Glutamatergic neuron (in vitro differentiated cells): Measurements from ENCODE around the gene THEM4. TPM values are rescaled to one million over a fixed set of nuclear protein-coding genes. Genes with fewer than 3 reads are reported as not detected.

ENCODE experiments used
- DNase-seq: peaks from one replicate; pipeline ENCODE4 v3.0.0; 2022
- H3K27ac Mint-ChIP-seq: one replicate; pipeline ENCODE4 v1.8.0; 2020; ENCODE audit warnings: mild to moderate bottlenecking, mixed read lengths, inconsistent platforms; ENCODE audit not compliant: unreplicated experiment
- H3K27me3 Mint-ChIP-seq: one replicate; pipeline ENCODE4 v1.8.0; 2020; ENCODE audit warnings: mild to moderate bottlenecking, moderate library complexity, mixed read lengths, inconsistent platforms; ENCODE audit not compliant: unreplicated experiment
- H3K36me3 Mint-ChIP-seq: one replicate; pipeline ENCODE4 v1.8.0; 2020; ENCODE audit warnings: mild to moderate bottlenecking, mixed read lengths, inconsistent platforms; ENCODE audit not compliant: unreplicated experiment
- H3K4me1 Mint-ChIP-seq: one replicate; pipeline ENCODE4 v1.8.0; 2020; ENCODE audit warnings: mild to moderate bottlenecking, low read depth, mixed read lengths, inconsistent platforms; ENCODE audit not compliant: unreplicated experiment
- H3K4me3 Mint-ChIP-seq: one replicate; pipeline ENCODE4 v1.8.0; 2020; ENCODE audit warnings: mild to moderate bottlenecking, mixed read lengths, inconsistent platforms; ENCODE audit not compliant: unreplicated experiment
- H3K9me3 Mint-ChIP-seq: one replicate; pipeline ENCODE4 v1.8.0; 2020; ENCODE audit warnings: mild to moderate bottlenecking, moderate library complexity, mixed read lengths, inconsistent platforms; ENCODE audit not compliant: unreplicated experiment
- CTCF ChIP-seq: fragments of 200-600 bp; sonication (generic); IDR thresholded peaks from one replicate; pipeline ENCODE4 v1.5.0; 2021; ENCODE audit not compliant: partially characterized antibody, unreplicated experiment
- total RNA-seq: library from RNA; stranded (reverse); fragmentation: NEBNext Ultra II Directional; extraction: Animal tissue kit (Norgen Biotek cat#: 25700); gene quantifications from one replicate; pipeline ENCODE4 v1.2.1, GENCODE V29; 2021; ENCODE audit not compliant: unreplicated experiment

THEM4 gene
- total RNA-seq, 1 donor from 2014 or later: 15.5 TPM

- no peaks in the 10 kb centered on the region for H3K27me3 Mint-ChIP-seq
- H3K9me3 Mint-ChIP-seq: no peaks in the 10 kb centered on the region
- TF ChIP-seq CTCF: no peak
- no peak overlapping the region for H3K27ac Mint-ChIP-seq
- H3K4me1 Mint-ChIP-seq: no peaks in the 10 kb centered on the region
- no peaks in the 10 kb centered on the region for H3K36me3 Mint-ChIP-seq
- no peak overlapping the region for H3K4me3 Mint-ChIP-seq
- DNase-seq: no peak
These were observed 43.5 kb upstream of the THEM4 start for GRCh38 chr1:151952811-151953210.

GRCh38 chr1:151949371-151950193 is 40.3 kb upstream of the THEM4 start:
- Mint-ChIP-seq H3K4me1 (peaks cover 7% of the 10 kb centered on the region), H3K27me3 (no peaks in the 10 kb centered on the region), H3K27ac (no peak overlapping the region), H3K36me3 (no peaks in the 10 kb centered on the region), H3K4me3 (no peak overlapping the region), H3K9me3 (no peaks in the 10 kb centered on the region)
- DNase-seq: no peak
- no peak for TF ChIP-seq CTCF

GRCh38 chr1:151948506-151948905 is 39.2 kb upstream of the THEM4 start:
- H3K27ac Mint-ChIP-seq: no peak overlapping the region
- no peak overlapping the region for H3K4me3 Mint-ChIP-seq
- H3K9me3 Mint-ChIP-seq: no peaks in the 10 kb centered on the region
- H3K4me1 Mint-ChIP-seq: peaks cover 7% of the 10 kb centered on the region
- TF ChIP-seq CTCF: no peak
- H3K27me3 Mint-ChIP-seq: no peaks in the 10 kb centered on the region
- DNase-seq: no peak
- H3K36me3 Mint-ChIP-seq: no peaks in the 10 kb centered on the region

GRCh38 chr1:151947140-151947539 is 37.8 kb upstream of the THEM4 start:
- no peak overlapping the region for H3K27ac Mint-ChIP-seq
- DNase-seq: no peak
- TF ChIP-seq CTCF: no peak
- H3K27me3 Mint-ChIP-seq: no peaks in the 10 kb centered on the region
- H3K4me3 Mint-ChIP-seq: no peak overlapping the region
- H3K36me3 Mint-ChIP-seq: no peaks in the 10 kb centered on the region
- H3K4me1 Mint-ChIP-seq: peaks cover 7% of the 10 kb centered on the region
- H3K9me3 Mint-ChIP-seq: no peaks in the 10 kb centered on the region
